TTC549 (cell line): ENCODE data around the gene C4orf51.
"Not testable (repeated sequence)": the region's sequence is repeated elsewhere in the genome, so short reads cannot be mapped to it uniquely, and the experiment has no call there.

Experiments used
- FAIRE-seq: peaks from 2 replicates; lab custom pipeline; 2012; peaks lifted over from hg19 to GRCh38; lab: Jason Lieb, UNC

The C4orf51 gene

DNA sequence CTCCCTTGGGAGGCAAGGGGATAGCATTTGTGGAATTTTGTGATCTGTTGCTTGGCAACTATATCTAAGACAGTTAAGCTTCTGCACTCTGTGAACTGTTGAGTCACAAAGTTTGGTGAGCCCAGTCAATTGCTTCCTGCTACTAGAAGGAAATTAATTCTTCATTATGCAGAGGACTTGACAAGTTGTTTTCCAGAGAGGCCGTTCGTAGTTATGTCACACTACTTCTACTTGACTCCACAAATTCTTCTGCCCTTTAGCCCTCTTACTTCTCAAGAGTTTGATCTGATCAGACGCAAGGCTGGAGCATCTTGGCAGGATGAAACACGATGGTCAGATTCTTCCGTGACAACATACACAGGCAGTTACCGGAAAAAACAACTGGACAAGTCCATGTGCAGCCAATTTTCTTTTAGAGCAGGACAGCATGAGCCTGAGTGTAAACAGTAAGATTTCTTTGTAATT, at the start of gene C4orf51:
TSS of gene C4orf51 (plus strand) at position 156 of the 465 bp plus-strand sequence. CDS start at position 214, 58 bp downstream.
- FAIRE-seq, result no peak

DNA sequence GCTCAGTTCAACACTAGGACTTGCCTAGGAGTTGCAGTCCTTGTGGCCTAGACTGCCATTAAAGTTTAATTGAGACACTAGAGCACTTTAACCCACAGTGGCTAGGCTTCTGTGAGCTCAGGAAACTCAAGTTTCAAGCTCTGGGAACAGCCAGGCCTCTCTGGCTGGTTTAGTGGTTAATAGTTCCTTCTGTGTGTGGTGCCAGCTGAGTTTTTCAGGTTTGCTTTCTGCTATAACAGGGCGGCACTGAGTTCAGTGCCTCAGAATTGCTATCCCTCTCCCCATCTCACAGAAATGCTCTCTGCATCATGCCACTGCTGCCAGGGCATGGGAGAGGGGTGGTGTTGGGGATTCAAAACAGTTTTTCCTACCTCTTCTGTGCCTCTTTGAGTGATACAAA, 44.8 kb upstream of the C4orf51 start:
- no peak for FAIRE-seq

DNA sequence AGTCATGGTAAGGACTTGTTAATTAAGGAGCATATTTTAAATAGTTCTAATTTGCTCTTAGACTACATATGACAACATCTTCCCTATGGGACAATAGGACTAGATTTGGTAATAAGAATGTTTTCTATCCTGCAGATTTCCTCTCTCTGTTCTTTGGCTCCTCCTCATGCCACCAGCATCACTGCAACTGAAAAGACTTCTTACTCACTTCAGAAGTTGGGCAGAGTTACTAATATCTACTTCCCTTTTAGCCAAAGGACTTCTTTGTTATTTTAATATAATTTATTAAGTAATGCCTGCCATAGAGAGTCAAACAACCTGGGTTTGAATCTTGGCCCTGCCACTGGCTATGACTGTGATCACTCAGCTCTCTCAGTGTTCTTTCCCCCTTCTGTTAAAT, 44.3 kb upstream of the C4orf51 start:
- no peak for FAIRE-seq

DNA sequence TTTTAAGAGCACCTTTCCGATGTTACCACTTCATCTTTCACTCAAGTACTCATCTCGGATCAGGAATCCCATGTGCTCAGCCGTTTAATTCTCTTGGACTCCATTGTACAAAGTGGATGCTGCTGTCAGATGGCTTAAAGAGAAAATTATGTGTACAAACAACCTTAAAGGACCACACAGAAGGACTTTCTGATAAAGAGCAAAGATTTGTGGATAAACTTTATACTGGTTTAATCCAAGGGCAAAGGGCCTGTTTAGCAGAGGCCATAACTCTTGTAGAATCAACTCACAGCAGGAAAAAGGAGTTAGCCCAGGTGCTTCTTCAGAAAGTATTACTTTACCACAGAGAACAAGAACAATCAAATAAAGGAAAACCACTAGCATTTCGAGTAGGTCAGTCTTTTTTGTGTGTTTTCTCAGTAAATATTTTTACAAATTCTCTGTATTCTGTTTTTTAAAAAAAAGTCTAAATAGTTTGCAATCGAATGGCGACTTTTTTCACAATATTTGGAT, 40.7 kb upstream of the C4orf51 start:
- no peak for FAIRE-seq

DNA sequence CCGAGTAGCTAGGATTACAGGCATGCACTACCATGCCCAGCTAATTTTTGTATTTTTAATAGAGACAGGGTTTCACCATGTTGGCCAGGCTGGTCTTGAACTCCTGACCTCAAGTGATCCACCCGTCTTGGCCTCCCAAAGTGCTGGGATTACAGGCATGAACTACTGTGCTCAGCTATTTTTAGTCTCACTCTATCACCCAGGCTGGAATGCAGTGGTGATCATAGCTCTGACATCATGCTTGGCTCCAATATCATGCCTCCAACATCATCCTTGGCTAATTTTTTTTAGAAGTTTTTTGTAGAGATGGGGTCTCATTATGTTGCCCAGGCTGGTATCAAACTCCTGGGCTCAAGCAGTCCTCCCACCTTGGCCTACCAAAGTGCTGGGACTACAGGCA, 39.7 kb upstream of the C4orf51 start:
- FAIRE-seq, result not testable (repeated sequence)

DNA sequence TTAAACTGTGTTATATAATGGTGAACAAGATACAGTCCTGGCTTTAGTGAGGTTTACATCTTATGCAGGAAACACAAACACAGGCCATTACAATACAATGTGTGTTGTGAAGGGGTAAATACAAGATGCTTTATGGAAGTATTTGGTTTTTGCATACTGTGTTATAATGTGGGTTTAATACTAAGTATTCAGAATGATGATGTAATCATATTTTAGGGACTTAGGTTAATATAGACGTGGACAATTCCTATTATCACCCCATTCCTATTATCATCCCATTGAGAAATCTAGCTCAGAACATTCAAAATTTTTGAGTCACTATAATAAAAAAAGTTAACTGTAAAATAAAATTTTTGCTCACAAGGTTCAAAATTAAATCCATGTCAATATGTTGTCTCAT, 36.7 kb upstream of the C4orf51 start:
- FAIRE-seq, result no peak

DNA sequence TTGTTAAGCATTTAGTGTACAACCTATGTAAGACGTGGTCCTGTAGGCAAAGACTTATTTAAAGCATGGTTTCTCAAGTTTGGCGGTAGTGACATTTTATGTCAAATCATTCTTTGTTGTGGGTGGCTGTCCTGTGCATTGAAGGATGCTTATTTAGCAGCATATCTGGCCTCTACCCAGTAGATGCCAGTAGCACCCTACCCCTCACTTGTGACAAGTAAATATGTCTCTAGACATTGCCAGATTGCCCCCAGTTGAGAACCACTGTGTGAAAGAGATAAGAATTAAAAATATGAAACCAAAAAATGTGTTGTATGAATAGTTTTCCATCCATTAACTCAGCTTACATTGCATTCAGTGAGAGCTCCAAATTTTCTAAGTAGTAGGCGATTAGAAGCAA, 35.2 kb upstream of the C4orf51 start:
- FAIRE-seq, result no peak

DNA sequence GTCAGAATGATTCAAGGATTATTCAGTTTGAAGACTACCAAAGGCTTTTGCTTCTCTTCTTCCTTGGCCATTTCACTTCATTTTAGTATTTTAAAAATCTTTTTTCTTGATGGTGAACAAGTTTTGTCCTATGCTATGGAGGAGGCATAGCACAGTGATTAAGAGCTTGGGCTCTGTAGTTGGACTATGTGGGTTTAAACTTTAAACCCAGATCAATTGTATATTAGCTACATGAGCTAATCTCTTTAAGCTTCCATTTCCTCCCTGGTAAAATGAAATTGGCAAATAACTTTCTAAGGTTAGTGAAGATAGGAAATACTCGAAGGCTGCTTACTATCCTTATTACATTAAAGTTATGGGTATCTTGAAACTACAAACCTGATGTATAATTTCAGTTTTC, 23.8 kb upstream of the C4orf51 start:
- no peak for FAIRE-seq

DNA sequence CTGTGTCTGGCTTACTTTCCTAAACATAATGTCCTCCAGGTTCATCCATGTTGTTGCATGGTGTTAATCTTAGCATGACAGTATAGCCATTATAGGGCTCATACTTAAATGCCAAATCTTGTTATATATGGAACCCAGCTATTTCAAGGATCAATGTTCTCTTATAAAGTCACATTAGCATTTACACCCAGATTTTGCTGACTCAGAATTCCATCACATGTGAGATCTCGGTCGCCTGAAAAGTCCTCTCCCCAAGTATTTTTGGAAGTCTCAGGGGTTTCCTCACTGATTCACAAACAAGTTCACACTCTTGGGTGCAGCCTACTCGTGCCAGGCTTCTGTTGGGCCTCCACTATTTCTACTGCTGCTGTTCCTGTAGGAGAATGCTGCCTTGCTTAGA, 19.9 kb upstream of the C4orf51 start:
- no peak for FAIRE-seq

DNA sequence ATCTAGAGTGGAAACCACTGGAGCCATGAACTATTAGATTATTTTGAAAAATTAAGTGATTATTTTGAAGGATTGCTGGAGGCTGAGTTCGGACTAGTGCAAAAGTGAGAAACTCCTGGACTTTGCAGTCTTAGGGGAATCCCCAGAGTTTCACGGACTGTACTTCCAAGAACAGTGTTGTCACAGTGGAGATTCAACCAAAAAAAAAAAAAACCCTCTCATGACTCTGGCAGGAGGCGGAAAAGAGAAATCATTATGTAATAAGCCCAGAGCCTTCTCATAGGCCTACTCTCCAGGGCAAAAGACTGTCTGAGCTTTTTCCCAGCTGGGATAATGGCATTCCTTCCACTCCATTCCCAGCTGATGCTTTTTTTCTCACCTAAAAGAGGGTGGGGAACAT, 16.8 kb upstream of the C4orf51 start:
- FAIRE-seq, result no peak

DNA sequence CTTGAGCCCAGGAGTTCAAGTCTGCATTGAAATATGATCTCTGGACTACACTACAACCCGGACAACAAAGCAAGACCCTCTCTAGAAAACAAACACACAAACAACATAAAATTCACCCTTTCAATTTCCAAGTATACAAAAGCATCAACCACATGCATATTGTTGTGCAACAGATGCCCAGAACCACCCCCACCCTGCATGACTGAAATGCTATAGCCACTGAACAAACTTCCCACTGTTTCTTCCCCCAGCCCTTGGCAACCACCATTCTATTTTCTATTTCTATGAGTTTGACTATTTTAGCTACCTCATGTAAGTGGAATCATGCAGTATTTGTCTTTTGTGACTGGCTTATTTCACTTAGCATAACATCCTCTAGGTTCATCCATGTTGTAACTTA, 14.2 kb upstream of the C4orf51 start:
- FAIRE-seq, result no peak

DNA sequence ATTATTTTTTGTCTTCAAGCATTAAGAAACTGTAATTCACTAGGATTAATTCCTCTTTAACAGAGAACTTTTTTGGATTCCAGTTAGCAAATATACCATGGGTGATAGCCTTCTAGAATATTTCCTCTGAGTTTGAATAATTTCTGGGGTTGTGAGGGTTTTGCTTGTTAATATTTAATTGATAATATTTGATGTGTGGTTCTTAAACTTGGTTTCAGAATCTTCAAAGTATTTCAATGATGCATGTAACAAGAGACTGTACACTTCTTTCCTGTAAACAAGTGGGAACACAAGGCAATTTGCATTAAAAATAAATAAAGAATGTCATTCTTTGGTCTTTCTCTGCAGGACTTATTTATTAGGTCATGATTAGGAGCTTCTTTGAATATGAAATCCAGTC, 9.5 kb upstream of the C4orf51 start:
- no peak for FAIRE-seq

DNA sequence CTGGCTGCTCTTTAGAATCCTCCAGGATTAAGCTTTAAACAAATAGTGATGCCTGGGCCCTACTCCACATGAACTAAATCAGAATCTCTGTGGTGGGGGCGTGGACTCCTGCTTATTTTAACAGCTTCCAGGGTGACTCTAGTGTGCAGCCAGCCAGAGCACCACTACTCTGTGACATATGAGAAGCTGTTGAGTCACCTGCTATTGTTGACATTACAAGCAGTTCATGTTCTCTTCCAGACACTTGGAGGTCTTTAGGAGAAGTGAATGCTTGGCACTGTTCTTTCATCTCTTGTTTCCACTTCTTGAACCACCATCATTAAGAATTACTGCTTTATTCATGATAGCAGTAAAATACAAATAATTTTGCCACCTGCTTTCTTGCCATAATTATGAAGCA, 426 bp upstream of the C4orf51 start:
- no peak for FAIRE-seq

DNA sequence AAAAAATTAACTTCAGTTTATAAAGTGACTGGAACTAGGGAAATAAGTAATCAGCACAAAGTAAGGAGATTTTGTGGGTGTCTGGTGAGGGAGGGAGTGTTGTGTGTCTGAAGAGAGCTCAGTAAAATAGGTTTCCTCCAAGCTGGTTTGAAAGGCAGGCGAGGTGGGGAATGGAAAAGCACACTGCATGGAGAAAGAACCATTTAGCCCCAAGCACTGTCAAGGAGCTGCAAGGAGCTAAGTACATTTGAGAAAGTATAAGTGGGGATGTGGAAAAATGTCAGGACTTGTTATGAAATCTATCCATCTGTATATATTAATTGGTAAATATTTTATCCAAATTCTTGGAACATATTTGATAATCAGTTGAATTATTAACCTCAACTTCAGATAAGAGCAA, 956 bp downstream of the C4orf51 start:
- FAIRE-seq, result no peak

DNA sequence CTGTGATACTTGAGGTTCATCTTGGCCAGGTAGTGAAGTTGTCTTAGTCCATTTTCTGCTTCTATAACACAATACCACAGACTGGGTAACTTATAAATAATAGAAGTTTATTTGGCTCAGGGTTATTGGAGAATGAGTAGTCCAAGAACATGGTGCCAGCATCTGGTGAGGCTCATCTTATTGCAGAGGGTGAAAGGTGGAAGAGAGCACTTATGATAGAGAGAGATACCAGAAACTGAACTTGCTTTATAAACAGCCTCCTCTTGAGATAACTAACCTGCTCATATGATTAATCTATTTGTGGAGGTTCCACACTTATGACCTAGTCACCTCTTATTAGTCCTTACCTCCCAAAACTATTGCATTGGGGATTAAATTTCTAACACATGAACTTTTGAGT, 1.6 kb downstream of the C4orf51 start:
- FAIRE-seq, result no peak

DNA sequence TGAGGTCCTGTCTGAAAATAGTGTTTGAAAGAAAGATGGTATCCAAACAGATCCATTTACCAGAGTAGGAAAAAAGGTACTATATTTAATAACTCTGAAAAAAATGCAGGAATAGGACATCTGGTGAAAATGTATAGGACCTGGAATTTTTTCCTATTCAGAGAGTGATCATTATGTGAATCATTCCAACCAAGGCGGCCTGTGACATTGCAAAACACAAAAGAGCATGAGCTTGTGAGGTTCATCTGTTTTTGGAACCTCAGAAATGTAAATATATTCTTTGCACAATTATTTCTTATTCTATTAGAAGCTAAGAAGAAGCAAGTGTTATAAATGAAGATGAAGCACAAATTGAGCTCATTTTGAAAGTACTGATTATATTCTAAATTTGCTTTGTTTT, 2.0 kb downstream of the C4orf51 start:
- FAIRE-seq, result no peak

DNA sequence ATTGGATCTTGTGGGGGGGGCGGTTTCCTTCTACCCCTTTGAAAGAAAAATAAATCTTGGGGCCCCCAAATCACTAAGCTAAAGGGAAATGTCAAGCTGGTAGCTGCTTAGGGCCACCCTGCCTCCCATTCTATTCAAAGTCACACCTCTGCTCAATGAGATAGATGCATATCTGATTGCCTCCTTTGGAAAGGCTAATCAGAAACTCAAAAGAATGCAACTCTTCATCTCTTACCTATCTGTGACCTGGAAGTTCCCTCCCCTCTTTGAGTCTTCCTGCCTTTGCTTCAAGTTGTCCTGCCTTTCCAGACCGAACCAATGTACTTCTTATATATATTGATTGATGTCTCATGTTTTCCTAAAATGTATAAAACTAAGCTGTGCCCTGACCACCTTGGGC, 7.0 kb downstream of the C4orf51 start:
- FAIRE-seq, result no peak

DNA sequence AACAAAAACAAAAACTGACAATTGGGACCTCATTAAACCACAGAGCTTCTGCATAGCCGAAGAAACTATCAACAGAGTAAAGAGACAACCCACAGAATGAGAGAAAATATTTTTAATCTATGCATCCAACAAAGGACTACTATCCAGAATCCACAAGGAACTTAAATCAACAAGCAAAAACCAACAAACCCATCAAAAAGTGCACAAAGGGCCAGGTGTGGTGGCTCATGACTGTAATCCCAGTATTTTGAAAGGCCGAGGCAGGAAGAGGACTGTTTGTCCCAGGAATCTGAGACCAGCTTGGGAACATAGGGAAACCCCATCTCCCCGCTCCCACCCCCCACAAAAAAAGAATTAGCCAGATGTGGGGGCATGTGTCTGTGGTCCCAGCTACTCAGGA, 10.7 kb downstream of the C4orf51 start:
- no peak for FAIRE-seq

DNA sequence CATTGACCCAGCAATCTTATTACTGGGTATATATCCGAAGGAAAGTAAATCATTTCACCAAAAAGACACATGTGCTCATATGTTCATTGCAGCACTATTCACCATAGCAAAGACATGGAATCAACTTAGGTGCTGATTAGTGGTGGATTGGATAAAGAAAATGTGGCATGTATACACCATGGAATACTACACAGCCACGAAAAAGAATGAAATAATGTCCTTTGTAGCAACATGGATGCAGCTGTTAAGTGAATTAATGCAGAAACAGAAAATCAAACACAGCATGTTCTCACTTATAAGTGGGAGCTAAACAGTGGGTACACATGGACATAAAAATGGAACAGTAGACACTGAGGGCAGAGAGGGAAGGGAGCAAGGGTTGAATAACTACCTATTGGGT, 11.5 kb downstream of the C4orf51 start:
- not testable (repeated sequence) for FAIRE-seq

DNA sequence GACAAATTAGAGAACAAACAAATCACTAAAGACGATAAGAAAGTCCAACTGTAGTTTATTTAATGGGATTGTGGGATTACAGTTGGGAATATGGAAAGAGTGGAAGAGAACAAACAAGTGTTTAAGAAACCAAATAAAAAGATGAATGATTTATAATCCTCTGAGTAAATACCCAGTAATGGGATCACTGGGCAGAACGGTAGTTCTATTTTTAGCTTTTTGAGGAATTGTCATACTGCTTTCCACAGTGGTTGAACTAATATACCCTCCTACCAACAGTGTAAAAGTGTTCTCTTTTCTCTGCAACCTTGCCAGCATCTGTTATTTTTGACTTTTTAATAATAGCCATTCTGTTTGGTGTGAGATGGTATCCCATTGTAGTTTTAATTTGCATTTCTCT, 15.0 kb downstream of the C4orf51 start:
- FAIRE-seq, result no peak

DNA sequence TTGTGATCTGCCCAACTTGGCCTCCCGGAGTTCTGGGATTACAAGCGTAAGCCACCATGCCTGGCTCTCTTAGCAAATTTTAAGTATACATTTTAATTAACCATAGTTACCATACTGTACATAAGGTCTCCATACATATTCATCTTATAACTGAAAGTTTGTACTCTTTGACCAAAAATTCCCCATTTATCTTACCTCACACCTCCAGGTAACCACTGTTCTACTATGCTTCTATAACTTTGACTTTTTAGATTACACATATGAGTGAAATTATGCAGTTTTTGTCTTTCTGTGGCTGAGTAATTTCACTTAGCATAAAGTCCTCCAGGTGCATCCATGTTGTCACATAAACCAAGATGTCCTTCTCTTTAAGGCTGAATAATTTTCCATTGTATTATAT, 17.4 kb downstream of the C4orf51 start:
- no peak for FAIRE-seq

DNA sequence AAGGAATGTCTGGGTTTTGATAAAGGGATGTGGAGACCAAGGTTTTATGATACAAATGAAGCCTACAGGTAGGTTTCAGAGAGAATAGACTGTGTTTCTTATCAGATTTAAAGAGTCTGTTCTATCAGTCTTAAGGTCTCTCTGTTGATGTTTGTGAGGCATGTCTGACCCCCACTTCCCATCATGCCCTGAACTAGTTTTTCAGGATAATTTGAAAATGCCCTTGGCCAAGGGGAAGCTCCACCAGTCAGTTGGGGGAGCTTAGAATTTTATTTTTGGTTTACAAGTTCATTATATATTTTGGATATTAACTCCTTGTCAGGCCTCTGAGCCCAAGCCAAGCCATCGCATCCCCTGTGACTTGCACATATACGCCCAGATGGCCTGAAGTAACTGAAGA, 18.6 kb downstream of the C4orf51 start:
- no peak for FAIRE-seq

DNA sequence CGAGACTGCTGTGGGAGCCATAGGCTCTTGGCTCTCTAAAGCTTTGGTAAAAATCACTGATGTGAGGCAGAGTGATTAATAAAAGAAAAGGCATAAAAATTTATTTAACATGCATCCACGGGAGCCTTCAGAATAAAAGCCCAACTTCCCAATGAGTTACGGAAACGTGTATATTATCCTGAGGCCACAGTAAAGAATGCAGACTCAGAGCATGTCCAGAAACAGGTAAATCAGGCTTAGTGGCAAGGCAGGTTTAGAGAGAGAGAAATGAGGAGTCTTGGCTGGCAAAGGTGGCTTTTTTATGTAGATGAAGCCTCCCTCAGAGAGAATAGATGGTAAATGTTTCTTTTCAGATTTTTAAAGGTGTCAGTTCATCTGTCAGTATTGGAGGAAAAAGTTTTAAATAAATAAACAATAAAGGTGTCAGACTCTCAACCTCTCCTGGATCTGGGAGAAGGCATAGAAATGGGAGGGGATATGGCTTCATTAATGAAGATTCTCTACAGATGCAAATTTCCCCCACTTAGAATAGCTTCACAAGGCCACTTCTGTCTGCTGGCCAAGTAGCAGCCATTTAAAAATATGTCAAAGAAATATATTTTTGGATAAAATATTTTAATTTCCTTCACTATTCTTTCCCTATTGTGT, 24.0 kb downstream of the C4orf51 start:
- FAIRE-seq, result no peak

DNA sequence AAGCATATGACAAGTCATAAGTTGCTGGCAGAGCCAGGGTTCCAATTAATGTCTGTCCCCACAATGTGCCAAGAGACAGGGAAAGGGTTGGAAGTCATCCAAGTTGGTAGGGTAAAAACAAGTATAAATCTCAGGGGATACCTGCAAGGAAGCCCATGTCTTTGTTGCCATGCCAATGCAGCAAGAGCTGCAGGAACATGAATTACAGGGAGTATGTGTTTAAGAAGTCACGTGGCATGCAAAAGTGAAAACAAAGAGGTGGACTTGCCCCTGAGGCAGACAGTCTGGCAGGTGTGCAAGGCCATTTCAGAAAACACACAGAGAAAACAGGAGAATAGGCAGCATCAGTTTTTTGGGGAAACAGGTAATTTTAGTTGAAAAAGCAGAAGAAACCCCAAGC, 29.4 kb downstream of the C4orf51 start:
- no peak for FAIRE-seq

DNA sequence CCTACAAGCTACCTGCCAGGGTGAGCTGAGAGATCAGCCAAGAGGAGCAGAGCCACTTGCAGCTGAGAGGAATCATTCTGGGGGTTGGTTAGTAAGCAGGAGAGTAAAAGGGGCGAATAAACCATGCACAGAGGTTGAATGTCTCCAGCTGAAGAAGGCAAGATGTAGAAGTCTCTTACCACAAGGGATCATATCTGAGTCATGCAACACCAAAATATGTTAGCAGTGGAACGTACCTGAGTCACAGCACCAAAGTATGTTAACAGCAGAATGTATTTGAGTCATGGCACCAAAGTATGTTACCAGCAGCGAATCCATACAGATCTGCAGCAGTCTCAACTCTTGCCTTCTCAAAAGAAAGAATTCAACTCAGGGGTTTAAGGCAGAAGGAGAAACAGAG, 29.9 kb downstream of the C4orf51 start:
- no peak for FAIRE-seq
